GM23338 (cell line): ENCODE measurements around the gene FMNL1. TPM values are rescaled to one million over a fixed set of nuclear protein-coding genes. Genes with fewer than 3 reads are reported as not detected.

Experiments
- ATAC-seq: fragments of 200-7000 bp; cut with Tn5 transposase; 3 replicates; pipeline ENCODE4 v1.9.1; 2020
- DNase-seq: peaks from one replicate; pipeline ENCODE4 v3.0.0-alpha.2; 2015; ENCODE audit warnings: low spot score
- H2AFZ ChIP-seq: fragments of 200-600 bp; sonication (generic); 2 replicates; pipeline ENCODE4 v1.8.0; 2016; ENCODE audit warnings: antibody characterized with exemption, mild to moderate bottlenecking, moderate library complexity
- H3F3A ChIP-seq: fragments of 200-600 bp; sonication (generic); replicated peaks from 2 replicates; pipeline ENCODE4 v1.8.0; 2017; ENCODE audit warnings: antibody characterized with exemption, mixed run types, low read depth
- H3K27ac ChIP-seq: fragments of 200-600 bp; sonication (generic); 2 replicates; pipeline ENCODE4 v1.6.1; 2016; ENCODE audit warnings: low read depth
- H3K27me3 ChIP-seq: fragments of 200-600 bp; sonication (generic); 2 replicates; pipeline ENCODE4 v1.8.0; 2016; ENCODE audit warnings: mild to moderate bottlenecking, mixed run types, moderate library complexity; ENCODE audit not compliant: insufficient read depth
- H3K36me3 ChIP-seq: fragments of 200-600 bp; sonication (generic); 2 replicates; pipeline ENCODE4 v1.8.0; 2016; ENCODE audit warnings: mild to moderate bottlenecking; ENCODE audit not compliant: insufficient read depth
- H3K4me1 ChIP-seq: fragments of 200-600 bp; sonication (generic); 2 replicates; pipeline ENCODE4 v1.8.0; 2016; ENCODE audit warnings: mild to moderate bottlenecking, moderate library complexity; ENCODE audit not compliant: insufficient read depth
- H3K4me2 ChIP-seq: fragments of 200-600 bp; sonication (generic); 2 replicates; pipeline ENCODE4 v1.7.1; 2017; ENCODE audit warnings: mixed run types
- H3K4me3 ChIP-seq: fragments of 200-600 bp; sonication (generic); 2 replicates; pipeline ENCODE4 v1.6.1; 2016; ENCODE audit warnings: mixed run types
- H3K79me2 ChIP-seq: fragments of 200-600 bp; sonication (generic); replicated peaks from 2 replicates; pipeline ENCODE4 v1.8.0; 2017; ENCODE audit warnings: mild to moderate bottlenecking; ENCODE audit not compliant: insufficient read depth
- H3K9me2 ChIP-seq: fragments of 200-600 bp; sonication (generic); 2 replicates; pipeline ENCODE4 v1.8.0; 2017; ENCODE audit not compliant: insufficient read depth
- H4K20me1 ChIP-seq: fragments of 200-600 bp; sonication (generic); replicated peaks from 2 replicates; pipeline ENCODE4 v1.8.0; 2017; ENCODE audit warnings: mild to moderate bottlenecking; ENCODE audit not compliant: insufficient read depth
- H3K27ac Mint-ChIP-seq: 2 replicates; pipeline ENCODE4 v1.8.0; 2020; ENCODE audit warnings: inconsistent platforms, mild to moderate bottlenecking, moderate library complexity, mixed read lengths
- H3K27me3 Mint-ChIP-seq: 3 replicates; pipeline ENCODE4 v1.8.0; 2022; ENCODE audit warnings: low read depth, mild to moderate bottlenecking, moderate library complexity, mixed read lengths, inconsistent platforms; ENCODE audit not compliant: insufficient read depth, poor library complexity
- H3K36me3 Mint-ChIP-seq: 3 replicates; pipeline ENCODE4 v1.8.0; 2021; ENCODE audit warnings: low read depth, mild to moderate bottlenecking, inconsistent platforms, moderate library complexity, mixed read lengths
- H3K4me1 Mint-ChIP-seq: 3 replicates; pipeline ENCODE4 v1.8.0; 2020; ENCODE audit warnings: mild to moderate bottlenecking, inconsistent platforms, mixed read lengths
- H3K4me3 Mint-ChIP-seq: 3 replicates; pipeline ENCODE4 v1.8.0; 2021; ENCODE audit warnings: moderate library complexity, mild to moderate bottlenecking, inconsistent platforms, mixed read lengths
- H3K9me3 Mint-ChIP-seq: 3 replicates; pipeline ENCODE4 v1.8.0; 2020; ENCODE audit warnings: moderate library complexity, mild to moderate bottlenecking, inconsistent platforms, mixed read lengths
- CREB1 ChIP-seq: fragments of 250-450 bp; sonication (Bioruptor Pico); IDR thresholded peaks from 2 replicates; pipeline ENCODE4 v1.5.0; 2020; ENCODE audit warnings: low read depth, mild to moderate bottlenecking, moderate library complexity
- CTCF ChIP-seq, 2 experiments: fragments of 200-600 bp in 1 of 2; sonication (generic) in 1 of 2; conservative IDR thresholded peaks; 2 replicates each; pipeline versions ENCODE4 v1.5.1 to v1.6.1; 2016 to 2017; ENCODE audit warnings: antibody characterized with exemption in 2 of 2, low read depth in 2 of 2, mild to moderate bottlenecking in 2 of 2, moderate library complexity in 1 of 2
- ETS1 ChIP-seq: IDR thresholded peaks from 2 replicates; pipeline ENCODE4 v1.6.1; 2016; ENCODE audit warnings: antibody characterized with exemption
- JUNB ChIP-seq: IDR thresholded peaks from one replicate; pipeline ENCODE4 v1.6.1; 2016; ENCODE audit warnings: antibody characterized with exemption; ENCODE audit not compliant: unreplicated experiment
- NANOG ChIP-seq: IDR thresholded peaks from 2 replicates; pipeline ENCODE4 v1.6.1; 2016; ENCODE audit warnings: antibody characterized with exemption, borderline replicate concordance
- POLR2AphosphoS5 ChIP-seq: IDR thresholded peaks from 2 replicates; pipeline ENCODE4 v1.6.1; 2016; ENCODE audit warnings: antibody characterized with exemption, low read depth
- STAT1 ChIP-seq: IDR thresholded peaks from one replicate; pipeline ENCODE4 v1.6.1; 2016; ENCODE audit warnings: antibody characterized with exemption; ENCODE audit not compliant: unreplicated experiment
- ZNF331 ChIP-seq: fragments of 250-450 bp; sonication (Bioruptor Pico); IDR thresholded peaks from 2 replicates; pipeline ENCODE4 v1.5.0; 2020; ENCODE audit warnings: low read depth, mild to moderate bottlenecking, moderate library complexity
- polyA plus RNA-seq: library from polyadenylated mRNA; unstranded; fragments of >200 nt; fragmentation: Nextera tagmentation; extraction: Ambion mirVana; gene quantifications from 2 replicates; pipeline ENCODE4 v1.2.1, GENCODE V29; 2016
- total RNA-seq: library from RNA; depleted of rRNA; stranded (reverse); fragments of >200 nt; shearing (Covaris generic); gene quantifications from 2 replicates; pipeline ENCODE4 v1.2.3, GENCODE V29; 2014

Gene FMNL1
- total and polyA plus RNA-seq, 2 experiments from 2014 or later, result 6.6 to 9.3 TPM

GRCh38 chr17:45284176-45285140, 62.8 kb downstream of the FMNL1 start:
- no peak overlapping the region for H3K4me3 Mint-ChIP-seq

GRCh38 chr17:45286286-45286685, 64.6 kb downstream of the FMNL1 start:
- no peaks in the 10 kb centered on the region for H3F3A ChIP-seq
- H3K79me2 ChIP-seq, result no peaks in the 10 kb centered on the region
- no peak overlapping the region for H3K4me3 Mint-ChIP-seq
- no peak overlapping the region for H3K27ac ChIP-seq
- DNase-seq, result no peak
- H3K9me2 ChIP-seq, result no peaks in the 10 kb centered on the region
- no peak overlapping the region for H3K4me2 ChIP-seq
- H3K36me3 ChIP-seq, result no peaks in the 10 kb centered on the region
- no peaks in the 10 kb centered on the region for H3K9me3 Mint-ChIP-seq
- H3K27me3 Mint-ChIP-seq, result peaks cover 12% of the 10 kb centered on the region
- H2AFZ ChIP-seq, result no peak overlapping the region
- no peaks in the 10 kb centered on the region for H3K4me1 ChIP-seq
- no peaks in the 10 kb centered on the region; the same call in 1 of the 2 replicates for H4K20me1 ChIP-seq
- H3K27ac Mint-ChIP-seq, result no peak overlapping the region
- H3K27me3 ChIP-seq, result no peaks in the 10 kb centered on the region
- H3K4me1 Mint-ChIP-seq, result no peaks in the 10 kb centered on the region
- H3K4me3 ChIP-seq, result no peak overlapping the region
- H3K36me3 Mint-ChIP-seq, result peaks cover 37% of the 10 kb centered on the region
- ATAC-seq, result no peak
- TF ChIP-seq STAT1 (no peak), CREB1 (CRISPR knock-in tag) (no peak), ZNF331 (CRISPR knock-in tag) (no peak), JUNB (no peak), NANOG (no peak), POLR2AphosphoS5 (no peak)

More at GRCh38 chr17:45284176-45285140, 62.8 kb downstream of the FMNL1 start:
- H3K4me3 ChIP-seq, result no peak overlapping the region
- H3K27me3 Mint-ChIP-seq, result peaks cover 3% of the 10 kb centered on the region
- H3K36me3 Mint-ChIP-seq, result peaks cover 36% of the 10 kb centered on the region
- H3K27ac ChIP-seq, result no peak overlapping the region
- H3K4me1 ChIP-seq, result no peaks in the 10 kb centered on the region
- H3K4me1 Mint-ChIP-seq, result no peaks in the 10 kb centered on the region
- H3K9me2 ChIP-seq, result no peaks in the 10 kb centered on the region
- TF ChIP-seq CTCF (conservative IDR thresholded peaks at IDR 0.05; ENCODE audit: low read depth in 2 of 2), result peak; percentile 50 to 68
- TF ChIP-seq ETS1, result no peak
- H3K9me3 Mint-ChIP-seq, result no peaks in the 10 kb centered on the region
- ATAC-seq (peak; percentile 77), DNase-seq (peak; percentile 43)
- no peak overlapping the region for H3K4me2 ChIP-seq
- no peaks in the 10 kb centered on the region for H3K36me3 ChIP-seq
- H3F3A ChIP-seq, result no peaks in the 10 kb centered on the region
- H3K27me3 ChIP-seq, result no peaks in the 10 kb centered on the region
- peak overlapping the region; percentile 75; the same call in 1 of the 2 replicates for H3K27ac Mint-ChIP-seq
- H2AFZ ChIP-seq, result no peak overlapping the region
- H4K20me1 ChIP-seq, result no peaks in the 10 kb centered on the region
- no peaks in the 10 kb centered on the region for H3K79me2 ChIP-seq
